Neural cell (in vitro differentiated cells): ENCODE measurements around the gene PSENEN. TPM values are rescaled to one million over a fixed set of nuclear protein-coding genes. Genes with fewer than 3 reads are reported as not detected.

Source experiments
- H2AFZ ChIP-seq: fragments of 200-600, 300-800 bp; sonication (generic), shearing (Covaris generic); 2 replicates; pipeline ENCODE4 v1.6.0; 2014; ENCODE audit warnings: low read depth, mild to moderate bottlenecking, antibody characterized with exemption, low read length, moderate library complexity
- H3F3A ChIP-seq: fragments of 200-600 bp; shearing (Covaris generic); 2 replicates; pipeline ENCODE4 v1.6.1; 2016; ENCODE audit warnings: mild to moderate bottlenecking, moderate library complexity, mixed read lengths, antibody characterized with exemption, low read length; ENCODE audit not compliant: insufficient read depth, poor library complexity, severe bottlenecking
- H3K27ac ChIP-seq: fragments of 200-600, 300-800 bp; sonication (generic), shearing (Covaris generic); 2 replicates; pipeline ENCODE4 v1.5.1; 2014; ENCODE audit warnings: mild to moderate bottlenecking, low read length, moderate library complexity
- H3K27me3 ChIP-seq: fragments of 300-800, 200-600 bp; sonication (generic), shearing (Covaris generic); 2 replicates; pipeline ENCODE4 v1.6.0; 2014; ENCODE audit warnings: mild to moderate bottlenecking, low read depth, low read length, moderate library complexity; ENCODE audit not compliant: insufficient read depth
- H3K36me3 ChIP-seq: fragments of 300-800, 200-600 bp; sonication (generic), shearing (Covaris generic); 2 replicates; pipeline ENCODE4 v1.5.1; 2014; ENCODE audit warnings: mild to moderate bottlenecking, antibody characterized with exemption, low read length, moderate library complexity; ENCODE audit not compliant: insufficient read depth
- H3K4me2 ChIP-seq: fragments of 300-800, 200-600 bp; sonication (generic), shearing (Covaris generic); 2 replicates; pipeline ENCODE4 v1.6.0; 2014; ENCODE audit warnings: mild to moderate bottlenecking, low read length
- H3K4me3 ChIP-seq: fragments of 300-800, 200-600 bp; sonication (generic), shearing (Covaris generic); 2 replicates; pipeline ENCODE4 v1.5.1; 2014; ENCODE audit warnings: mild to moderate bottlenecking, low read length, moderate library complexity
- H3K79me2 ChIP-seq: fragments of 200-600 bp; shearing (Covaris generic); replicated peaks from 2 replicates; pipeline ENCODE4 v1.6.0; 2014; ENCODE audit warnings: mild to moderate bottlenecking, low read length, moderate library complexity; ENCODE audit not compliant: insufficient read depth
- H3K9ac ChIP-seq: fragments of 300-800, 200-600 bp; sonication (generic), shearing (Covaris generic); 2 replicates; pipeline ENCODE4 v1.6.1; 2016; ENCODE audit warnings: mild to moderate bottlenecking, low read length, mixed read lengths
- H3K9me2 ChIP-seq: fragments of 200-600 bp; shearing (Covaris generic); 2 replicates; pipeline ENCODE4 v1.6.1; 2016; ENCODE audit warnings: mild to moderate bottlenecking, low read length, mixed read lengths; ENCODE audit not compliant: insufficient read depth
- H3K9me3 ChIP-seq: fragments of 200-600, 300-800 bp; sonication (generic), shearing (Covaris generic); 2 replicates; pipeline ENCODE4 v1.6.1; 2016; ENCODE audit warnings: mild to moderate bottlenecking, mixed run types, low read length, moderate library complexity, mixed read lengths
- H4K20me1 ChIP-seq: fragments of 200-600 bp; shearing (Covaris generic); 2 replicates; pipeline ENCODE4 v1.6.1; 2016; ENCODE audit warnings: mild to moderate bottlenecking, mixed run types; ENCODE audit not compliant: insufficient read depth
- CTCF ChIP-seq: fragments of 450-650 bp; IDR thresholded peaks from 2 replicates; pipeline ENCODE4 v1.5.1; 2014; ENCODE audit warnings: antibody characterized with exemption, mild to moderate bottlenecking, moderate library complexity; ENCODE audit not compliant: poor library complexity, severe bottlenecking
- EP300 ChIP-seq: fragments of 450-650 bp; conservative IDR thresholded peaks from 2 replicates; pipeline ENCODE4 v1.6.1; 2014; ENCODE audit warnings: antibody characterized with exemption, mild to moderate bottlenecking, moderate library complexity; ENCODE audit not compliant: poor library complexity, severe bottlenecking
- EZH2 ChIP-seq: fragments of 200-600, 300-800 bp; shearing (Covaris generic), sonication (generic); IDR thresholded peaks from 2 replicates; pipeline ENCODE4 v1.6.1; 2014; ENCODE audit warnings: antibody characterized with exemption, low read length, borderline replicate concordance, mild to moderate bottlenecking; ENCODE audit not compliant: insufficient read depth, poor library complexity, severe bottlenecking
- MXI1 ChIP-seq: fragments of 450-650 bp; conservative IDR thresholded peaks from 2 replicates; pipeline ENCODE4 v1.6.1; 2014; ENCODE audit warnings: antibody characterized with exemption, mild to moderate bottlenecking; ENCODE audit not compliant: poor library complexity, severe bottlenecking
- POLR2AphosphoS5 ChIP-seq: IDR thresholded peaks from 2 replicates; pipeline ENCODE4 v1.6.1; 2012
- RAD21 ChIP-seq: fragments of 450-650 bp; conservative IDR thresholded peaks from 2 replicates; pipeline ENCODE4 v1.6.1; 2014; ENCODE audit warnings: antibody characterized with exemption, mild to moderate bottlenecking, moderate library complexity
- REST ChIP-seq: IDR thresholded peaks from 2 replicates; pipeline ENCODE4 v1.6.1; 2012; ENCODE audit warnings: borderline replicate concordance
- SMC3 ChIP-seq: fragments of 450-650 bp; conservative IDR thresholded peaks from 2 replicates; pipeline ENCODE4 v1.6.1; 2014; ENCODE audit warnings: antibody characterized with exemption, mild to moderate bottlenecking, moderate library complexity; ENCODE audit not compliant: poor library complexity
- TAF1 ChIP-seq: IDR thresholded peaks from 2 replicates; pipeline ENCODE4 v1.6.1; 2012; ENCODE audit warnings: low read depth
- polyA plus RNA-seq: library from polyadenylated mRNA; depleted of rRNA; stranded (reverse); fragments of >200 nt; gene quantifications from 2 replicates; pipeline ENCODE4 v1.2.3, GENCODE V29; 2014

Gene PSENEN
- polyA plus RNA-seq, 1 donor from 2014 or later: 46.2 TPM

- no peaks in the 10 kb centered on the region for H4K20me1 ChIP-seq
- H2AFZ ChIP-seq: no peak within 1 kb of the TSS
- H3K27ac ChIP-seq: no peak within 1 kb of the TSS
- peak within 1 kb of the TSS; percentile 39 for H3K4me2 ChIP-seq
- TF ChIP-seq TAF1: no peak
- TF ChIP-seq CTCF: no peak
- TF ChIP-seq POLR2AphosphoS5: no peak
- no peak for TF ChIP-seq SMC3
- no peak for TF ChIP-seq EP300
- TF ChIP-seq MXI1: no peak
- TF ChIP-seq REST: no peak
- no peak for TF ChIP-seq RAD21
- no peak for TF ChIP-seq EZH2
- H3K27me3 ChIP-seq: no peaks in the 10 kb centered on the region
- H3K9ac ChIP-seq: peak within 1 kb of the TSS; percentile 67
- H3K9me3 ChIP-seq: no peaks in the 10 kb centered on the region
- H3K79me2 ChIP-seq: peaks cover 14% of the 10 kb centered on the region
- H3K9me2 ChIP-seq: no peaks in the 10 kb centered on the region
- peak within 1 kb of the TSS; percentile 69 for H3K4me3 ChIP-seq
- no peaks in the 10 kb centered on the region for H3F3A ChIP-seq
- H3K36me3 ChIP-seq: no peaks in the 10 kb centered on the region
Observed at GRCh38 chr19:35742121-35742724, 3.2 kb upstream of the PSENEN start, which contains the start of gene IGFLR1. Gene IGFLR1, minus strand, starts transcription at chr19:35742452. Its CDS starts 1,272 bp downstream, at chr19:35741180.

GRCh38 chr19:35743640-35744429, 1.6 kb upstream of the PSENEN start:
- Histone ChIP-seq H2AFZ (no peak overlapping the region), H3K27me3 (no peaks in the 10 kb centered on the region), H3K4me3 (peak overlapping the region; percentile 94), H4K20me1 (no peaks in the 10 kb centered on the region), H3K9me3 (no peaks in the 10 kb centered on the region), H3F3A (no peaks in the 10 kb centered on the region), H3K27ac (no peak overlapping the region), H3K36me3 (no peaks in the 10 kb centered on the region), H3K9me2 (no peaks in the 10 kb centered on the region), H3K79me2 (peaks cover 17% of the 10 kb centered on the region), H3K4me2 (no peak overlapping the region), H3K9ac (no peak overlapping the region)
- TF ChIP-seq TAF1 (no peak), EZH2 (no peak), EP300 (no peak), SMC3 (no peak), POLR2AphosphoS5 (no peak), RAD21 (no peak), REST (no peak), MXI1 (no peak), CTCF (no peak)
